HG02840 (cell line): ENCODE results near the gene IGSF6.
A peak's percentile ranks its signal among the peaks of the same experiment; 100 is the strongest.
"Not testable (repeated sequence)": the region's sequence is repeated elsewhere in the genome, so short reads cannot be mapped to it uniquely, and the experiment has no call there.

ENCODE experiments used
- ATAC-seq: cut with Tn5 transposase; IDR thresholded peaks from one replicate; pipeline ENCODE4 v1.9.1; 2021; ENCODE audit warnings: mild to moderate bottlenecking, moderate library complexity, moderate number of reproducible peaks; ENCODE audit not compliant: unreplicated experiment, low FRiP score

Gene IGSF6

GRCh38 chr16:21652453-21652852, at the start of gene IGSF6:
IGSF6 (minus strand) TSS chr16:21652608; CDS start chr16:21652598, 10 bp downstream.
- no peak for ATAC-seq

- ATAC-seq, result no peak
Observed at GRCh38 chr16:21701271-21701670, 48.9 kb upstream of the IGSF6 start.

GRCh38 chr16:21698169-21699032, 46.0 kb upstream of the IGSF6 start:
- ATAC-seq, result no peak

GRCh38 chr16:21697032-21697431, 44.6 kb upstream of the IGSF6 start:
- ATAC-seq, result no peak

GRCh38 chr16:21694609-21695008, 42.2 kb upstream of the IGSF6 start:
- ATAC-seq, result no peak

- ATAC-seq, result not testable (repeated sequence)
Observed at GRCh38 chr16:21690967-21691366, 38.6 kb upstream of the IGSF6 start.

GRCh38 chr16:21689107-21689506, 36.7 kb upstream of the IGSF6 start:
- ATAC-seq, result no peak

GRCh38 chr16:21685034-21685455, 32.6 kb upstream of the IGSF6 start:
- no peak for ATAC-seq

GRCh38 chr16:21684199-21684598, 31.8 kb upstream of the IGSF6 start:
- no peak for ATAC-seq

- ATAC-seq, result no peak
Observed at GRCh38 chr16:21683184-21683583, 30.8 kb upstream of the IGSF6 start.

GRCh38 chr16:21680714-21681113, 28.3 kb upstream of the IGSF6 start:
- not testable (repeated sequence) for ATAC-seq

- not testable (repeated sequence) for ATAC-seq
Observed at GRCh38 chr16:21674456-21674855, 22.0 kb upstream of the IGSF6 start.

GRCh38 chr16:21673469-21673868, 21.1 kb upstream of the IGSF6 start:
- ATAC-seq, result no peak

- no peak for ATAC-seq
Observed at GRCh38 chr16:21667575-21667974, 15.2 kb upstream of the IGSF6 start.

GRCh38 chr16:21666772-21667171, 14.4 kb upstream of the IGSF6 start:
- no peak for ATAC-seq

GRCh38 chr16:21664801-21665492, 12.5 kb upstream of the IGSF6 start:
- no peak for ATAC-seq

GRCh38 chr16:21663889-21664647, 11.7 kb upstream of the IGSF6 start, which contains the start of gene OTOA:
OTOA (plus strand) TSS chr16:21663968; CDS start chr16:21678515, 14,547 bp downstream.
- no peak for ATAC-seq

- no peak for ATAC-seq
Observed at GRCh38 chr16:21659124-21659523, 6.7 kb upstream of the IGSF6 start.

- ATAC-seq, result peak; percentile 53
Observed at GRCh38 chr16:21656795-21657768, 4.7 kb upstream of the IGSF6 start.

GRCh38 chr16:21654881-21655280, 2.5 kb upstream of the IGSF6 start:
- no peak for ATAC-seq
